Activated naive CD4-positive, alpha-beta T cell treated with Interleukin-2 at 50 U/mL for 16 hours (primary cell): ENCODE measurements around the gene HUWE1.

Experiments used
- DNase-seq: peaks from one replicate; pipeline ENCODE4 v3.0.0-alpha.2; 2020

HUWE1 gene

GRCh38 chrX:53494436-53494835 lies 192.1 kb downstream of the HUWE1 start:
- DNase-seq: no peak

GRCh38 chrX:53486285-53486684 lies 200.2 kb downstream of the HUWE1 start:
- DNase-seq: no peak

GRCh38 chrX:53483838-53484405 lies 202.6 kb downstream of the HUWE1 start:
- no peak for DNase-seq

- DNase-seq: no peak
Measured at GRCh38 chrX:53483416-53483815, 203.1 kb downstream of the HUWE1 start.
